Measurements from ENCODE around the gene MKKS.

- TF ChIP-seq FOXP2 (optimal IDR thresholded peaks at IDR 0.05; ENCODE audit: control extremely low read depth, extremely low read length, insufficient read depth) (peak; percentile 9), EZH2 (IDR thresholded peaks at IDR 0.05) (no peak)
These were observed 1.1 kb upstream of the MKKS start, which contains the start of gene SLX4IP for GRCh38 chr20:10434832-10435812.

Data from SK-N-MC (cell line).